ENCODE measurements around the gene TWIST2.

DNA sequence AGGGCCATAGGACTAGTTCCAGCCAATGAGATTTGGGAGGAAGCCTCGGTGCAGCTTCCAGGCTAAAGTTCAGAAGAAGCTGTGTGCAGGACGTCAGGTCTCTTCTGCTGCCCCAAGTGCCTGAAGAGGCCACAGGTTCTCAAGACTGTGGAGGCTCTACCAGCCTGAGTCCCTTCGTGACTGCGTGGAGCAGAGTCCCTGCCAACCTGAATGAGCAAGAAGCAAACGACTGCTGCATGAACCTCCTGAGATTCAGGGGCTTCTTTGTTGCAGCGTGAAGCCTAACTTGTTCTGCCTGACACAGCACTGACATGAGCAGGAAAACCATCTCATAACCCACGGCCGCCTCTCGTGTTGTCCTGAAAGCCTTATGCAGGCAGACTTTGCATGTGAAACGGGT lies 39.7 kb downstream of the TWIST2 start:
- TF ChIP-seq CTCF (IDR thresholded peaks at IDR 0.05) (no peak), POLR2AphosphoS5 (IDR thresholded peaks at IDR 0.05) (no peak), POLR2A (IDR thresholded peaks at IDR 0.05) (no peak)

All from breast epithelium (tissue), 3 donors.